SKM-1 treated with dmso at 0.1 percent for 144 hours (cell line): ENCODE data around the gene SH3GL1.
"Not testable (repeated sequence)": the region's sequence is repeated elsewhere in the genome, so short reads cannot be mapped to it uniquely, and the experiment has no call there.

Experiments used
- DNase-seq: peaks from one replicate; lab custom pipeline; 2025; ENCODE audit not compliant: unreplicated experiment; lab: John Stamatoyannopoulos, UW

Gene SH3GL1

DNA sequence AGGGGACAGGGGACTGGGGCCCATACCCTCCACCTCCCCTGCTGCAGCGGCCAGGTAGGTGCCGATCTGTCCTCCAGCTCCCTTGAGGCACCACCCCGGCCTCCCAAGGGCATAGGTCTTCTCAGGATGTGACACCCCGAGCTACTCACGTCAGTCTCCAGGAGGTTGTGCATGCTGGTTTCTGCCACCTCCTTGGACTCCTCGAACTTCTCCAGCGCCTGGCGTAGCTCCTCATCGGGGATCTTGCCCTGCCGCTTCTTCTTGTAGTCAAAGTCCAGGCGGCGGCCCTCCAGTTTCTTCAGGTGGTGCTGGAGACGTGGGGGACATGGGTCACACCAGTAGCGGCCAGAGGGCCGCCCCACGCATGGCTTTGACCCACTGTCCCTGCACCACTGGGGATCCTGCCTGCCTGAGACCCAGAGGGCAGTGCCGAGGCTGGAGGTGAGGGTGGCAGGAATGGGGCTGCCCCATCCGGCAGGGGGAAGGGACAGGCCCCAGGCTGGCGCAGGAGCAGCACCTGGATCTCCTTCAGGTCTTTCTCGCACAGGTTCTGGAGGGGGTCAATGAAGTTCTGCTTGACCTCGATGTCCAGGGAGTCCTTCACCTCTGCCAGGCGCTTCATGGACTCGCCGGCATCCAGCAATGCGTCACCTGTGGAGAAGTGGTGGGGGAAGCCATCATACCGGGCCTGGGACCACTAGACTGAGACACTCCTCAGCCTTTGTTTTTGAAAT, 36.6 kb downstream of the SH3GL1 start:
- DNase-seq: no peak

DNA sequence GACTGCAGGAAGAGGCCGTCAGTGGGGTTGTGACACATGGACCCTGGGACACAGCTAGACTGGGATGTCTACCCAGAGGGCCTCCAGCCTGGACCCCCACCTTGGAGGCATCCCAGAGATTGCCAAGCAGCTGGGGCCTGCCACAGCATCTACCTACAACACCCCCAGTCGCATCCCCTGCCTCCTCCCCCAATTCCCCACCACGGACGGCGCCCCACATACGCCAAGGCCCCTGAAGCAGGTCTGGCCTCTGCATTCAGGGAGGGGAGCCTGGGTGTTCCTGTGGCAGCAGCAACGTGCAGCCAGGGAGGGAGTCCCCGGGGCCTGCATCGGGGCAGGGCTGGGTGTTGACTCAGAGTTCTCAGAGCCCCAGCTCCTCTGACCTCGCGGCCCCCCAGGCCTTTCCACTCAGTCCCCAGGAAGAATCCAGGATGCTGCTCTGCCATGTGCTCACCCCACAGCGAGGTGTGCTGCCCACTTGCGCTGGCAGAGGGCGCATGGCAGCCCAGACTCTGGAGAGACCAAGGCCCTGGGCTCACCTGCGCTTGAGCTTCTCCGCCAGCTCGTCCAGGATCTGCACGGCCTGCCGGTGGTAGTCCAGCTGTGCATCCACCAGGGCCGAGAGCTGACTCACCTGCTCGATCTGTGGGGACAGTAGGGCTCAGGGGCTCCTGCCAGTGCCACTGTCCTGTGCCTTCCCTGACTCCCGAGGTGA, 37.4 kb downstream of the SH3GL1 start:
- DNase-seq: no peak

GRCh38 chr19:4362101-4362828, 38.1 kb downstream of the SH3GL1 start:
- DNase-seq: no peak

DNA sequence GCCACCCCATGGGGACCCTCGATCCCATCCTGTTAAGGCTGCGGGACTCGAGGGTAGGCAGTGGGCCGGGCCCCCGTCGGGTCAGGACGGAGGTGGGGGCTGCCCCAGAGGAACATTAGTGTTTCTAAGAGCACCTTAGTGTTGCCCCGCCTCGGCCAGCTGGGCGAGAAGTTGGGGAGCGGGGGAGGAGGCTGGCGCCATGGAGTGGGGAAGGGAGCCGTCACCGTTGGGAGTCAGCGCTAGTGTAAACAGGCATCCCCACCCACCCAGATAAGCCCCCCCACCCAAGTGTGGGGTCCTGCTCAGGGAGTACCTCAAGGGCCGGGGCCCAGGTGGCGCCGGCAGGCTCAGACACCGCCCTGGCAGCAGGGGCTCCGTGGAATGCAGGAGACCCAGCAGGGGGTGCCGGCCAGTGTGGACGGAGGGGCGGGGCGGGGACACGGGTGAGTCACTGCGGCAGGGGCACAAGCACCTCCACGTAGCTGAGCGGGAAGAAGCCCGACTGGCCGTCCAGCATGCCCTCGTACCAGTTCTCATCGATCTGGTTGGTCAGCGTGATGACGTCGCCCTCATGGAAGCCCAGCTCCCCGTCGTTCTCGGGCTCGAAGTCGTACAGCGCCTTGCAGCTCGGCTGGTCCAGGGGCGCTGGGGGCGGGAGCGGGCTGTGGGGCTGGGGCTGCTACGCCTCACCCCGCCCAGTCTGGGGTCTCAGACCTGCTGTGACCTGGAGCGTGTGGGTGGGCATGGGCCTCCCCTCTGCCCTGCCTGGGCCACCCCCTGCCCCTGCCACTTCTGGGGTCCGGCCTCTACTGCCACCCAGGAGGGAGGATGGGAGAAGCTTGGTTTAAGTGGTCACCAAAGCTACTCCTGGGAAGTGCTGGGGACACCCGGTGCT, 38.9 kb downstream of the SH3GL1 start:
- no peak for DNase-seq

- no peak for DNase-seq
Measured at GRCh38 chr19:4360641-4361151, 39.7 kb downstream of the SH3GL1 start.

DNA sequence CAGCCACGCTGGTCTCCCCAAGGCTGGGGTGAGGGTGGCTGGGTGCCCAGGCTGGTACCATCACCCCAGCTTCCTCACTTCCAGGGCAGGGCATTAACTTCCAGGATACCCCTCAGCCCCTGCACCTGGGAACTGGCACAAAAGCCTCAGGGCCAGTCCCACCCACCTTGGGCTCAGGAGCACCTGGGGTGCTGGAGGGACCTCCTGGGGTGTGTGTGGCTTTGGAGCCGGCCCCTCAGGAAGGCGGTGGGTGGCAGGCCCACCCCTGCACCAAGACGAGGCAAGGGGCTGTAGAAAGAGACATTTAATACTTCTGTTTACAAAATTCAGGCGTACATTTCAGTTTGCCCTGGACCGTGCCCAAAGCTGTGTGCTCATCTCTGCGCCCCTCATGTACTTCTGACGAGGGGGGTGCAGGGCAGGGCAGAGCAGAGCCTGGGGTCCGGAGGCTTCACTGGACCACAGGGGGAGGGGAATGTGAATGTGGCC, 40.2 kb downstream of the SH3GL1 start:
- no peak for DNase-seq

DNA sequence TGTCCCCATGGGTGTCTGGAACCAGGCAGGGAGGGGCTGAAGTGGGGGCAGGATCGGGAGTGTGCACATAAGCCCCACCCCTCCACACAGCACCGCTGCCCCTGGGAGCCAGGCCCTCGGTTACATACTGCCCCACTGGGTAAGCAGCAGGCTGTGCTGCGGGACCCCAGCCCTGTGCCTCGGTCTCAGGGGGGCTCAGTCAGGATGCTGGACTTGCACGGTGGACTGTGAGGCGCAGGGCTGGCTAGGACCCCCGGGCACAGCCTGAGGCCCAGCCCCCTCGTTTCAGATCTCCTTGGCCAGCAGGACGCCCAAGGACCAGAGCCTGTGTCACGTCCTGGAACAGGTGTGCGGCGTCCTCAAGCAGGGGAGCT, 40.7 kb downstream of the SH3GL1 start:
- no peak for DNase-seq

DNA sequence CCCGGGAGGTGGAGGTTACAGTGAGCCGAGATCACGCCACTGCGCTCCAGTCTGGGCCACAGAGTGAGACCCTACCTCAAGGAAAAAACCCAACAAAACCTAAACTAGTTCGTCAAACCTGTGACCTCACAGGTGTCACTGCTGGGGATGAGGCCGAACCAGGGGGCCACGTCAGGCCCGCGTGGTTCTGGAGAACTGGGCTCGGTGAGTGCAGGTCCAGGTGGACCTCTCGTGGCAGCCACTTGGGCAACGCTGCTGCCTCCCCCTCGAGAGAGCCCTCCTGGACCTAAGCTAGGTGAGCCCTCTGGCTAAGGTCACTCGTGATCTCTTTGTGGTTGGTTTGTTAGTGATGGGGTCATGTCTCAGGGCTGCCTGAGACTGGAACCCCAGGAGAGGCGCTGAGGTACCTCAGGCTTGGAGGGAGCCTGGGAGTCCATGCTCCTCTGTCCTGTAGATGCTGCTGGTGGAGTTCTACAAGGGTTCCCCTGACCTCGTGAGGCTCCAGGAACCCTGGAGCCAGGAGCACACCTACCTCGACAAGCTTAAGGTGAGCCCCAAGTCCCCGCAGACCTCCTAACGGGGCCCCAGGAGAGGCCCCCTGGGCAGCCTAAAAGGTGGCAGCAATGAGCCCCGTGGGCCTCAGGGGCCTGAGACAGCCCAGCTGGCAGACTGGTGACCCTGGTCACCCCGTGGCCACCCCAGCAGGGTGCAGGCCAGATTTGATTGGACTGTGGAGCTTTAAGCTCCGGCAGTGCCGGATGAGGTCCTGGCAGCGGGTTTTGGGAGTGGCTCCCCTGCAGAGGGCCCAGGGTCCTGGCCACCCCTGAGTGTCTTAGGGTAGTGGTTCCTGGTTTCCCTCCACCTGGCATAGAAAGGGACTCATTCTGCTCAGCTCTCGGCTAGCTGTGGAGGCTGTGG, 41.4 kb downstream of the SH3GL1 start:
- DNase-seq: no peak

DNA sequence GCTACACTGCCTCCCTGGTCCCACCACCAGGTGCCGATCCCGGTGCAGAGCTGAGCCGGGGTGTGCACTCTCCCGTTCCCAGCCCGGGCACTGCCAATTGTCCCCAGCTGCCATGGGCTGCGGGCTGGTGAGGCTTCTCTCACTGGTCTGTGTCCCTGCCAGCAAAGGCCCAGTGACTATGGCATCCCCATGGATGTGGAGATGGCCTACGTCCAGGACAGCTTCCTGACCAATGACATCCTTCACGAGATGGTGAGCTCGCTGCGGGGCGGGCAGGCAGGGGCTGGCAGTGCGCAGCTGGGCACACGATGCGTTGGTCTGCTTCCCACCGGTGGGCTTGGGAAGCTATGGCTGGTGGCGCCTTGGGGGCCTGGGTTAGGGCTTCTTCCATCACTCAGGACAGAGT, 42.4 kb downstream of the SH3GL1 start:
- no peak for DNase-seq

DNA sequence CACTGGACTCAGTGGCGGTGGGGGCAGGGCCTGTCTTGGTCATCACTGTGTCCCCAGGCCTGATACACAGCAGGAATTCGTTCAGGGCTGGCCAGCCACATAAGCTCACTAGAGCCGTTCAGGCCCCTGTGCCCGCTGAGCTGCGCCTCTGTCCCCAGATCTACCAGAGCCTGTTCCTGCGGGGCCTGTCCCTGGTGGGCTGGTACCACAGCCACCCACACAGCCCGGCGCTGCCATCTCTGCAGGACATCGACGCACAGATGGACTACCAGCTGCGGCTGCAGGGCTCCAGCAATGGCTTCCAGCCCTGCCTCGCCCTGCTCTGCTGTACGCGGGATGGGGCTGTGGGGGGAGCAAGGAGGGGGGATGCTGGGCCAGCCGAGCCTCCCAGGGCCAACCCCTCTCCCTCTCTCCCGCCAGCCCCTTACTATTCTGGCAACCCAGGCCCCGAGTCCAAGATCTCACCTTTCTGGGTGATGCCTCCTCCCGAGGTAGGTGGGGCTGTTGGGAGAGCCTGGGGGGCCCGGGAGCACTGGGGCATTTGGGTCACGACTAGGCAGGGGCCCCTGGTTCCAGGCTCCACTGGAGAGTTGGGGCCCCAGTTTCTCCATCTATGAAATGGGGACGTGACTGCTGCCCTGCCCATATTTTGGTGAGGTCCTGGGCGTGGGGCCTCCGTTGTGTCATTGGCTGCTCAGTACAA, 43.1 kb downstream of the SH3GL1 start:
- DNase-seq: no peak

DNA sequence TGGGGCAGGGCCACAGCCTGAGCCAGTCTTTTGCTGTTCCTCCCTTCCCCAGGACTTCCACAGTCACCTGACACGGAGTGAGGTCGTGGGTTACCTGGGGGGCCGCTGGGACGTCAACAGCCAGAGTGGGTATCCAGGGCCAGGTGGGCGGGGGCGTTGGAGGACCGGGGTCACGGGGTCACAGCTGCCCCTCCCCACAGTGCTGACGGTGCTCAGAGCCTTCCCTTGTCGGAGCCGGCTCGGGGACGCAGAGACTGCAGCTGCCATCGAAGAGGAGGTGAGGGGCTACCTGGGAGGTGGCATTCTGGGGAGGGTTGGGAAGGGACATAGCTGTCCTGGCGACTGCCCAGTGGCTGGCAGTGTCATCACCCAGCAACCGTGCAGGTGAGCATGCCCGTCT, 45.5 kb downstream of the SH3GL1 start:
- DNase-seq: no peak

- no peak for DNase-seq
Measured at GRCh38 chr19:4354282-4354681, 46.1 kb downstream of the SH3GL1 start.

GRCh38 chr19:4352701-4353121, 47.6 kb downstream of the SH3GL1 start:
- no peak for DNase-seq

DNA sequence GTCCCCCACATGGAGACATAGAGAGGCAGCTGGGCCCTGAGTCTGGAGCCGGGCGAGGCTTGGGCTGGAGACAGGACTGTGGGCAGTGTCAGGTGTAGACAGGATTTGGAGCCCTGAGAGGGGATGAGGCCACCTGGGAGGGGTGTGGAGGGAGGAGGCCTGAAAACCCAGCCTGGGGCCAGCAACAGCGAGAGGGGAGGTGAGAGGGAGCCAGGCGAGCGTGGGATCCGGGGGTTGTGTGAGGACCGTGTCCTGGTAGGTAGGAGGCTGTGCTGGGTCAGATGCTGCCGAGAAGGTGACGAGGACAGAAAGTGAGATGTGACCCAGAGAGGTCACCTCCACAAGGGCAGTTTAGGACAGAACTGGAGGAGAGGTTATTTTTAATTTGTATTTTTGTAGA, 49.6 kb downstream of the SH3GL1 start:
- DNase-seq: no peak

GRCh38 chr19:4350111-4350510, 50.2 kb downstream of the SH3GL1 start:
- DNase-seq: no peak

DNA sequence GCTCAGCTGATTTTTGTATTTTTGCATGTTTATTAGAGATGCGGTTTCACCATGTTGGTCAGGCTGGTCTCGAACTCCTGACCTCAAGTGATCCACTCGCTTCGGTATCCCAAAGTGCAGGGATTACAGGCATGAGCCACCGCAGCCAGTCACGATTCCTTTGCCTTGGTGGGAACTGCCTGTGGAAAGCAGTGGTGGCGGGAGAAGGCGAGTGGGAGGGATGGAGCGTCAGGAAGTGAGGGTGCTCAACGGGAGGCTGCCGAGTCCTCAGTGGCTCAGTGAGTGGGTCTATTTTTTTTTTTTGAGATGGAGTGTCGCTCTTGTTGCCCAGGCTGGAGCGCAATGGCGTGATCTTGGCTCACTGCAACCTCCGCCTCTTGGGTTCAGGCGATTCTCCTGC, 51.1 kb downstream of the SH3GL1 start:
- not testable (repeated sequence) for DNase-seq

GRCh38 chr19:4347521-4347920, 52.8 kb downstream of the SH3GL1 start:
- DNase-seq: no peak

DNA sequence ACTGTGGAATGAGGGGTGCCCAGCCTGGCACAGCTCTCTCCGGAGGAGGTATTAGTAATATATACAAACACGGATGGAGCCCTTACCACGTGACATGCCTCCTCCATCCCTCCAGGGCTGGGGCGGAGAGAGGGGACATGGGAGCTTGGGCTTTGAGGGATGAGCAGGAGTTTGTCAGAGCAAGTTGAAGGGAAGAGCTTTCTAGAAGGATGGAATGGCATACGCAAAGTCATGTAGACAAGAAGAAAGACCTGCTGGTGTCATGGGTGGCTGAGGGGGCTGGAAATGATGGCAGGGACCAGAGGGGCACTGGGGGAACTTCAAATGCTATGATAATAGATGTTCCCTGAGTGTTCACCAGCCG, 54.3 kb downstream of the SH3GL1 start:
- DNase-seq: no peak
